ENCODE data around the gene GCSAML.

The GCSAML gene

GRCh38 chr1:247557926-247558674 lies 9.2 kb downstream of the GCSAML start:
- TF ChIP-seq, protein P1, sequence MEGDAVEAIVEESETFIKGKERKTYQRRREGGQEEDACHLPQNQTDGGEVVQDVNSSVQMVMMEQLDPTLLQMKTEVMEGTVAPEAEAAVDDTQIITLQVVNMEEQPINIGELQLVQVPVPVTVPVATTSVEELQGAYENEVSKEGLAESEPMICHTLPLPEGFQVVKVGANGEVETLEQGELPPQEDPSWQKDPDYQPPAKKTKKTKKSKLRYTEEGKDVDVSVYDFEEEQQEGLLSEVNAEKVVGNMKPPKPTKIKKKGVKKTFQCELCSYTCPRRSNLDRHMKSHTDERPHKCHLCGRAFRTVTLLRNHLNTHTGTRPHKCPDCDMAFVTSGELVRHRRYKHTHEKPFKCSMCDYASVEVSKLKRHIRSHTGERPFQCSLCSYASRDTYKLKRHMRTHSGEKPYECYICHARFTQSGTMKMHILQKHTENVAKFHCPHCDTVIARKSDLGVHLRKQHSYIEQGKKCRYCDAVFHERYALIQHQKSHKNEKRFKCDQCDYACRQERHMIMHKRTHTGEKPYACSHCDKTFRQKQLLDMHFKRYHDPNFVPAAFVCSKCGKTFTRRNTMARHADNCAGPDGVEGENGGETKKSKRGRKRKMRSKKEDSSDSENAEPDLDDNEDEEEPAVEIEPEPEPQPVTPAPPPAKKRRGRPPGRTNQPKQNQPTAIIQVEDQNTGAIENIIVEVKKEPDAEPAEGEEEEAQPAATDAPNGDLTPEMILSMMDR (IDR thresholded peaks at IDR 0.05; ENCODE audit: control insufficient read depth, insufficient read depth, low read depth, low read length, missing control alignments): no peak
- DNase-seq (ENCODE audit: low read depth): no peak
- H3K4me3 ChIP-seq (ENCODE audit: control insufficient read depth, low read depth, low read length): no peak overlapping the region

GRCh38 chr1:247561711-247562110 lies 12.8 kb downstream of the GCSAML start:
- H3K4me3 ChIP-seq (ENCODE audit: control insufficient read depth, low read depth, low read length): no peak overlapping the region
- TF ChIP-seq, protein P1 (IDR thresholded peaks at IDR 0.05; ENCODE audit: control insufficient read depth, insufficient read depth, low read depth, low read length, missing control alignments): no peak
- DNase-seq (ENCODE audit: low read depth): no peak

- DNase-seq (ENCODE audit: low read depth): no peak
- H3K4me3 ChIP-seq (ENCODE audit: control insufficient read depth, low read depth, low read length): no peak overlapping the region
- TF ChIP-seq, protein P1 (IDR thresholded peaks at IDR 0.05; ENCODE audit: control insufficient read depth, insufficient read depth, low read depth, low read length, missing control alignments): no peak
Measured at GRCh38 chr1:247562198-247562597, 13.3 kb downstream of the GCSAML start.

DNA sequence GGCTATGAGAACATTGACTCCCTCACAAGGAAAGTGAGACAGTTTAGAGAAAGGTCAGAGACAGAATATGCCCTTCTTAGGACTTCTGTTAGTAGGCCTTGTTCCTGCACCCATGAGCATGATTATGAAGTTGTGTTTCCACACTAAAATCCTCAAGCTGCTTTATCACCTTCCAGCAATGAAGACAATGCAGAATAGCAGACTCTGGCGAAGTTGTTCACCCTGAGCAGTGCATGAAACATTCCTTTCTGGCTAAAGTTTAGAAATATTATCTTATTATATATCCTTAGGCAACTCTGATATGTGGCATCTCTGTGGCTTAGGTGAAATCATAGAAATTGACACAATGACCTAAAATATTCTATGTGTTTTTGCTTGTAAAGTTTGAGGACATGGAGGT lies 25.3 kb downstream of the GCSAML start:
- DNase-seq (ENCODE audit: low read depth): no peak
- TF ChIP-seq, protein P1 (IDR thresholded peaks at IDR 0.05; ENCODE audit: control insufficient read depth, insufficient read depth, low read depth, low read length, missing control alignments): no peak
- H3K4me3 ChIP-seq (ENCODE audit: control insufficient read depth, low read depth, low read length): no peak overlapping the region

- H3K4me3 ChIP-seq (ENCODE audit: control insufficient read depth, low read depth, low read length): no peak overlapping the region
- TF ChIP-seq, protein P1 (IDR thresholded peaks at IDR 0.05; ENCODE audit: control insufficient read depth, insufficient read depth, low read depth, low read length, missing control alignments): no peak
- DNase-seq (ENCODE audit: low read depth): no peak
Measured at GRCh38 chr1:247574664-247575063, 25.7 kb downstream of the GCSAML start.

DNA sequence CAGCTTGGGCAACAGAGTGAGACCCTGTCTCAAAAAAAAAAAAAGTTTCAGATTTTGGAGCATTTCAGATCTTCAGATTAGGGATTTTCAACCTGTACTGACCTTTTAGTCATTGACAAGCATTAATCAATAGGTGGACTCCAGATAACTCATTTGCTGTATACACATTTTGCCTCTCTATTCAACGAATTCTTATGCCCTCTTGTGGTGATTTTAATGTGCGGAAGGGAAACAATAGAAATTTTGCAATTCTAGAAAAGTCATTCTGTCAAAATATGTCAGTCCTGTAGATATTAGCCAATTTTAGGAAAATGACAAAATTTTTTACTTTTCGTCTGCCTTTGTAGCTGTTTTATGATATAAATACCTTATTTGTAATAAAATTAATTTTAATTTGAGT lies 27.6 kb downstream of the GCSAML start:
- TF ChIP-seq, protein P1 (IDR thresholded peaks at IDR 0.05; ENCODE audit: control insufficient read depth, insufficient read depth, low read depth, low read length, missing control alignments): no peak

More for the DNA sequence above, 27.6 kb downstream of the GCSAML start:
- no peak for DNase-seq (ENCODE audit: low read depth)
- no peak overlapping the region for H3K4me3 ChIP-seq (ENCODE audit: control insufficient read depth, low read depth, low read length)

Measured in AG09309 (cell line).